HCT116 (cell line): ENCODE results near the gene CXXC5.

Experiments used
- MAX ChIP-seq: IDR thresholded peaks from 2 replicates; pipeline ENCODE4 v1.6.1; 2012
- POLR2A ChIP-seq: IDR thresholded peaks from 2 replicates; pipeline ENCODE4 v1.7.0; 2011; ENCODE audit warnings: borderline replicate concordance; ENCODE audit not compliant: insufficient read depth, insufficient read length; ENCODE audit errors: extremely low read depth

- TF ChIP-seq MAX (no peak), POLR2A (no peak)
Measured at GRCh38 chr5:139640421-139641115, 7.6 kb upstream of the CXXC5 start.
